Small intestine (tissue), 7 donors: ENCODE measurements around the gene LGR5. TPM values are rescaled to one million over a fixed set of nuclear protein-coding genes. Genes with fewer than 3 reads are reported as not detected.

Source experiments
- DNase-seq, 2 donors: peaks; one replicate each; pipeline versions ENCODE4 v3.0.0 to v3.0.0-alpha.2; 2013
- FAIRE-seq: peaks from 2 replicates; lab custom pipeline; 2012; peaks lifted over from hg19 to GRCh38; lab: Jason Lieb, UNC
- H3K27ac ChIP-seq, 3 donors: one replicate each; pipeline ENCODE4 v1.5.1; 2013; ENCODE audit warnings: low read length in 2 of 3, mild to moderate bottlenecking in 2 of 3, control low read depth in 1 of 3, inconsistent platforms in 1 of 3, low read depth in 1 of 3, moderate library complexity in 1 of 3
- H3K27me3 ChIP-seq, 3 donors: one replicate each; pipeline ENCODE4 v1.6.1; 2013; ENCODE audit warnings: low read length in 3 of 3, inconsistent platforms in 1 of 3; ENCODE audit not compliant: control insufficient read depth in 3 of 3, insufficient read depth in 3 of 3
- H3K36me3 ChIP-seq, 3 donors: one replicate each; pipeline ENCODE4 v1.6.1; 2013; ENCODE audit warnings: low read length in 3 of 3, inconsistent platforms in 1 of 3, low read depth in 1 of 3, mild to moderate bottlenecking in 1 of 3, moderate library complexity in 1 of 3; ENCODE audit not compliant: control insufficient read depth in 3 of 3, insufficient read depth in 2 of 3
- H3K4me1 ChIP-seq, 3 donors: one replicate each; pipeline ENCODE4 v1.6.1; 2013; ENCODE audit warnings: low read length in 2 of 3, inconsistent platforms in 1 of 3, low read depth in 1 of 3, mild to moderate bottlenecking in 1 of 3, moderate library complexity in 1 of 3; ENCODE audit not compliant: control insufficient read depth in 3 of 3, insufficient read depth in 2 of 3
- H3K4me3 ChIP-seq, 3 donors: one replicate each; pipeline ENCODE4 v1.5.1; 2013; ENCODE audit warnings: low read length in 3 of 3, control low read depth in 1 of 3, inconsistent platforms in 1 of 3, low read depth in 1 of 3, mild to moderate bottlenecking in 1 of 3, moderate library complexity in 1 of 3
- H3K9me3 ChIP-seq, 2 donors: one replicate each; pipeline ENCODE4 v1.6.1; 2013; ENCODE audit warnings: low read depth in 1 of 2, low read length in 1 of 2; ENCODE audit not compliant: control insufficient read depth in 2 of 2, insufficient read depth in 1 of 2
- WGBS, 3 donors: extraction: QIAGEN DNeasy Blood & Tissue Kit; methylation state at CpG; one replicate each; pipeline ENCODE4 v1.1.7; 2013; 5-methylcytosine and 5-hydroxymethylcytosine counted together
- polyA plus RNA-seq, 4 donors: library from polyadenylated mRNA; stranded (reverse) in 3 of 4; unstranded in 1 of 4; fragments of 200-250 nt in 3 of 4; fragments of 120-200 nt in 1 of 4; gene quantifications; one replicate each; pipeline versions ENCODE4 v1.2.1 to v1.2.3, GENCODE V29; 2013
- donor health status: healthy with polysubstance abuse.
- donor health status: control.
- donor health status: control.
- donor health status: Bipolar disorder and iron deficiency.
- donor health status: healthy.

LGR5 gene
- polyA plus RNA-seq, 4 donors = 0.22 to 90.6 (median 3.3) TPM

DNA sequence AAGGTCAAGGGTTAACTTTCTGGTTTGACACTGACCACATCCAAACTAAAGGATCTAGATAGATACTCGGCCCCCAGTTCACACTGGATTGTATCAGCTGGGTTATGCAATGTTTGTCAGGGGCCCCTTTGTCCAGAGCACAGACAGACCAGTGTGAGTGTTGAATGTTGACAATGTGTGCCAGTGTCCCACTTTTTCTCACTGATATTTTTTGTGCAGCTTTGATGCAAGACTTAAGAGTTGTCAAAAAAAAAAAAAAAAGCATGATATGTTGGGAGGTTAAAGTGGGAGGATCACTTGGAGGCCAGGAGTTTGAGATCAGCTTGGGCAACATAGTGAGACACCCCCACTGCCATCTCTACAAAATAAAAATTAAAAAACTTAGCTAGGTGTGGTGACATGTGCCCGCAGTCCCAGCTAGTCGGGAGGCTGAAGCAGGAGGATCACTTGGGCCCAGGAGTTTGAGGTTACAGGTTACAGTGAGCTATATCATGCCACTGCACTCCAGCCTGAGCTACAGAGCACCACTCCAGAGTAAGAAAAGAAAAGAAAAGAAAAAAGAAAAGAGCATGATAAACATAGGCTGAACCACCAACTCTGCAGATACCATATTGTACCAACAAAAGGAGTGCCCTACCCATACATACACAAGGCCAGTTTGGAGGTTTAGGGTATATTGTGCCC lies 97.5 kb downstream of the LGR5 start:
- Histone ChIP-seq H3K27ac (no peak overlapping the region), H3K4me3 (no peak overlapping the region), H3K27me3 (no peaks in the 10 kb centered on the region), H3K36me3 (peaks cover 0 to 5% (median 0%) of the 10 kb centered on the region in 3 donors), H3K4me1 (peaks cover 0 to 4% (median 0%) of the 10 kb centered on the region in 3 donors), H3K9me3 (no peaks in the 10 kb centered on the region)
- DNase-seq = no peak
- no peak for FAIRE-seq
- 80 to 84% (median 84%) methylated on average over 3 of the region's 3 CpGs for WGBS, 3 donors

GRCh38 chr12:71538807-71539206 lies 99.2 kb downstream of the LGR5 start:
- H3K4me1 ChIP-seq = peaks cover 0 to 7% (median 0%) of the 10 kb centered on the region in 3 donors
- H3K9me3 ChIP-seq = no peaks in the 10 kb centered on the region
- H3K27me3 ChIP-seq = no peaks in the 10 kb centered on the region
- peaks cover 0 to 5% (median 0%) of the 10 kb centered on the region in 3 donors for H3K36me3 ChIP-seq
- H3K27ac ChIP-seq = no peak overlapping the region
- FAIRE-seq (no peak), DNase-seq (no peak)
- WGBS, 3 donors = 84 to 91% (median 91%) methylated on average over 3 of the region's 3 CpGs
- H3K4me3 ChIP-seq = no peak overlapping the region

- DNase-seq (no peak), FAIRE-seq (no peak)
- Histone ChIP-seq H3K4me1 (peaks cover 0 to 5% (median 0%) of the 10 kb centered on the region in 3 donors), H3K4me3 (no peak overlapping the region), H3K27me3 (no peaks in the 10 kb centered on the region), H3K27ac (no peak overlapping the region), H3K9me3 (no peaks in the 10 kb centered on the region), H3K36me3 (peaks cover 0 to 5% (median 0%) of the 10 kb centered on the region in 3 donors)
- WGBS, 3 donors = 61 to 67% (median 64%) methylated on average over 1 of the region's 1 CpG
These were observed 102.0 kb downstream of the LGR5 start for GRCh38 chr12:71541583-71541982.

GRCh38 chr12:71546322-71546861 lies 106.8 kb downstream of the LGR5 start:
- no peak overlapping the region for H3K4me3 ChIP-seq
- no peak overlapping the region for H3K27ac ChIP-seq
- H3K9me3 ChIP-seq = no peaks in the 10 kb centered on the region
- no peaks in the 10 kb centered on the region for H3K36me3 ChIP-seq
- no peaks in the 10 kb centered on the region for H3K27me3 ChIP-seq
- WGBS, 3 donors = 87 to 100% (median 93%) methylated on average over 2 of the region's 2 CpGs
- H3K4me1 ChIP-seq = peaks cover 0 to 5% (median 0%) of the 10 kb centered on the region in 3 donors
- FAIRE-seq (no peak), DNase-seq (no peak)

- FAIRE-seq (no peak), DNase-seq (no peak)
- WGBS, 3 donors = 77 to 88% (median 80%) methylated on average over 3 of the region's 3 CpGs
- Histone ChIP-seq H3K36me3 (peaks cover 0 to 7% (median 0%) of the 10 kb centered on the region in 3 donors), H3K4me1 (peaks cover 0 to under 1% (median 0%) of the 10 kb centered on the region in 3 donors), H3K27ac (no peak overlapping the region), H3K27me3 (no peaks in the 10 kb centered on the region), H3K9me3 (no peaks in the 10 kb centered on the region), H3K4me3 (no peak overlapping the region)
These were observed 109.3 kb downstream of the LGR5 start for GRCh38 chr12:71548893-71549292.

DNA sequence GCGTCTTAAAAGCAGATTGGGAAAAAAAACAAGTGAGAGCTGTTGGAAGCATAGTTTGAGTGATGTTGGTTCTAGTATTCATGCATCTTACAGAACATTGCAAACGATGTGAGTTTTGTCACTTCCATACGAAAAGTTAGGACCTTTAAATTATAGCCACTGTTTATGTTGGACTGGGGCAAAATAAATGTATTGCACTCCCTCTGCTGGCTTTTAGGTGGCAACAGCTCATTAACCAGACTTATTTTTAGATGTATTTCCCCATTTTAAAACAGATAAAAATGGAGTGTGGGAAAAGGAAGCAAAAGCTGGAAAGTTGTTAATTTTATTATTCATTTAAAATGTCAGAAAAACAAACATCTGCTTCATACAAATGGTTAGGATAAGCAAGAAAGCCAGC lies 111.9 kb downstream of the LGR5 start:
- Histone ChIP-seq H3K27me3 (no peaks in the 10 kb centered on the region), H3K9me3 (no peaks in the 10 kb centered on the region), H3K36me3 (peaks cover 0 to 8% (median 0%) of the 10 kb centered on the region in 3 donors), H3K4me3 (no peak overlapping the region), H3K4me1 (no peaks in the 10 kb centered on the region), H3K27ac (no peak overlapping the region)
- 44 to 72% (median 67%) methylated on average over 3 of the region's 3 CpGs for WGBS, 3 donors
- DNase-seq = no peak
- no peak for FAIRE-seq

DNA sequence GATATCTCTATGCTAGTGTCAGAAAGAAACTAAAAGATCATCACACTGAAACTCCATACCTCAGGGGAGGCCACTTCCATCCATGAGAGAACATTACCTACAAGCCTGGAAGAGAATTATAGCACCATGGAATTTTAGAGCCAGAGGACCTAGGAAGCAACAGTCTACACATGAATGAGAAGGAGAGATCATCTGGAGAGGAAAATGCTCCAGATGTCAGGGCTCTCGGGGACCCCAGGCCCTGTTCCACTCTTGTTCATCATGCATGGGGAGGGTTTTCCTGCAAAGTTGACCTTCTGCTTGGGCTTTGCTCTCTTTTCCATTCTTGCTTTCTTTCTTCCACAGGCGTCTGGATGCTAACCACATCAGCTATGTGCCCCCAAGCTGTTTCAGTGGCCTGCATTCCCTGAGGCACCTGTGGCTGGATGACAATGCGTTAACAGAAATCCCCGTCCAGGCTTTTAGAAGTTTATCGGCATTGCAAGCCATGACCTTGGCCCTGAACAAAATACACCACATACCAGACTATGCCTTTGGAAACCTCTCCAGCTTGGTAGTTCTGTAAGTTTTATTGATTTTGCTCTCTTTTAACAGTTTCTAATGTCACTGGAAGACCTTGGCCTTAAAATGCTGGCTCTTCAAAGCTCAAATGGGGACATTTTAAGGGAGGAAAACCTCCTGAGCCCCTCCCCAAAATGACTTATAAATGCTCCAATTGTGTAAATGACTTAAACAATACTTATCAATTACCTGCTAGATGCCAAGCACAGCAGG lies 113.3 kb downstream of the LGR5 start:
- no peaks in the 10 kb centered on the region for H3K27me3 ChIP-seq
- DNase-seq (no peak), FAIRE-seq (no peak)
- WGBS, 3 donors = 77 to 88% (median 82%) methylated on average over 5 of the region's 5 CpGs
- no peaks in the 10 kb centered on the region for H3K4me1 ChIP-seq
- no peak overlapping the region for H3K27ac ChIP-seq
- no peaks in the 10 kb centered on the region for H3K9me3 ChIP-seq
- H3K4me3 ChIP-seq = no peak overlapping the region
- H3K36me3 ChIP-seq = peaks cover 0 to 15% (median 0%) of the 10 kb centered on the region in 3 donors

DNA sequence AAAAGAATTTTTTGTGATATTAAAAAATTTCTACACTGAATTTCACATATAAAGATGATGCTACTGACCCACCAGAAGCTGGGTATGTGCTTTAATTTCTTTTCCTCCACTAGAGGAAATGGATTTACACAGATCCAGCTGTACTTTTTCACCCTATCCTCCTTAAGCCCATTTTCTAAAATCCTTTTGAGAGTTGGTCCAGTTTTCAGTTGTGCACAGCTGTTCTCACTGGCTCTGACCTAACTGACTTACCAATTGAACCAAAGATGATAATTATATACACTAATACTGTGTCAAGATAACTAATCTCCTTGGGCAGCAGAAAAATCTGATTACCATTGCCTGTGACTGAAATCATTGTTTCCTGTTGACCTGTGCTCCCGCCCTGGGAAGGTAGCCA lies 115.6 kb downstream of the LGR5 start:
- 74 to 88% (median 85%) methylated on average over 1 of the region's 1 CpG for WGBS, 3 donors
- Histone ChIP-seq H3K36me3 (peaks cover 0 to 15% (median 0%) of the 10 kb centered on the region in 3 donors), H3K27me3 (no peaks in the 10 kb centered on the region), H3K27ac (no peak overlapping the region), H3K9me3 (no peaks in the 10 kb centered on the region), H3K4me1 (no peaks in the 10 kb centered on the region), H3K4me3 (no peak overlapping the region)
- DNase-seq (no peak), FAIRE-seq (no peak)
